ENCODE results near the gene NRDE2.

The NRDE2 gene

DNA sequence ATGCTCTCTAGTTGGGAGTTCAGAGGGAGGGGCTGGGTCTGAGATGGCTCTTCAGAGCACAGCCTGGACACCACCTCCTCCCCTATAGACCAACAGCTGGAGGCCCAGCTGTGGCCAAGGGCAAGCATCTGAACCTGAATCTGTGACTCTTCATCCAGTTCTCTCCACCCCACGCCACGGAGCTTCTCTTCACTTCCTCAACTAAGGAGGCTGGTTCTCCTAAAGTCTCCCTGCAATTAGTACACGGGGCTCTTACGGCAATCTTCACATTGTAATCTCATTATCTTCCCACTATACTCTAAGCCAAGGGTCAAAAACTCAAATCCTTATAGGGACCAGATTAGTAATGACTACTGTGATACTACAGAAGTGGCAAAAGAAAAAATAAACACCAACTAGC lies 9.8 kb downstream of the NRDE2 start:
- no peaks in the 10 kb centered on the region for H3K9me2 ChIP-seq (replicated peaks; ENCODE audit: insufficient read depth, low read length)
- no peaks in the 10 kb centered on the region for H3K36me3 ChIP-seq (replicated peaks; ENCODE audit: insufficient read depth, low read length)
- H3K4me1 ChIP-seq (ENCODE audit: low read length), result no peaks in the 10 kb centered on the region
- H2AFZ ChIP-seq (ENCODE audit: low read length), result no peak overlapping the region
- no peak overlapping the region for H3K27ac ChIP-seq (ENCODE audit: low read length)
- H3K9ac ChIP-seq (ENCODE audit: low read length), result no peak overlapping the region
- no peaks in the 10 kb centered on the region for H3F3A ChIP-seq (ENCODE audit: insufficient read depth, low read length)
- no peaks in the 10 kb centered on the region for H4K20me1 ChIP-seq (ENCODE audit: insufficient read depth, low read length)
- H3K79me2 ChIP-seq (ENCODE audit: low read length), result peaks cover 12% of the 10 kb centered on the region
- no peak overlapping the region for H3K4me2 ChIP-seq (ENCODE audit: low read depth, low read length)
- DNase-seq, result no peak
- no peaks in the 10 kb centered on the region for H3K27me3 ChIP-seq (replicated peaks; ENCODE audit: insufficient read depth, low read length)
- no peaks in the 10 kb centered on the region for H3K9me3 ChIP-seq (replicated peaks; ENCODE audit: insufficient read depth, low read length)
- TF ChIP-seq EZH2phosphoT487 (IDR thresholded peaks at IDR 0.05; ENCODE audit: low read length), result no peak
- TF ChIP-seq EZH2 (optimal IDR thresholded peaks at IDR 0.05; ENCODE audit: low read depth, low read length), result no peak
- TF ChIP-seq, protein P1, sequence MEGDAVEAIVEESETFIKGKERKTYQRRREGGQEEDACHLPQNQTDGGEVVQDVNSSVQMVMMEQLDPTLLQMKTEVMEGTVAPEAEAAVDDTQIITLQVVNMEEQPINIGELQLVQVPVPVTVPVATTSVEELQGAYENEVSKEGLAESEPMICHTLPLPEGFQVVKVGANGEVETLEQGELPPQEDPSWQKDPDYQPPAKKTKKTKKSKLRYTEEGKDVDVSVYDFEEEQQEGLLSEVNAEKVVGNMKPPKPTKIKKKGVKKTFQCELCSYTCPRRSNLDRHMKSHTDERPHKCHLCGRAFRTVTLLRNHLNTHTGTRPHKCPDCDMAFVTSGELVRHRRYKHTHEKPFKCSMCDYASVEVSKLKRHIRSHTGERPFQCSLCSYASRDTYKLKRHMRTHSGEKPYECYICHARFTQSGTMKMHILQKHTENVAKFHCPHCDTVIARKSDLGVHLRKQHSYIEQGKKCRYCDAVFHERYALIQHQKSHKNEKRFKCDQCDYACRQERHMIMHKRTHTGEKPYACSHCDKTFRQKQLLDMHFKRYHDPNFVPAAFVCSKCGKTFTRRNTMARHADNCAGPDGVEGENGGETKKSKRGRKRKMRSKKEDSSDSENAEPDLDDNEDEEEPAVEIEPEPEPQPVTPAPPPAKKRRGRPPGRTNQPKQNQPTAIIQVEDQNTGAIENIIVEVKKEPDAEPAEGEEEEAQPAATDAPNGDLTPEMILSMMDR (IDR thresholded peaks at IDR 0.05; ENCODE audit: low read length), result no peak
- H3K4me3 ChIP-seq (ENCODE audit: low read length), result no peak overlapping the region

DNA sequence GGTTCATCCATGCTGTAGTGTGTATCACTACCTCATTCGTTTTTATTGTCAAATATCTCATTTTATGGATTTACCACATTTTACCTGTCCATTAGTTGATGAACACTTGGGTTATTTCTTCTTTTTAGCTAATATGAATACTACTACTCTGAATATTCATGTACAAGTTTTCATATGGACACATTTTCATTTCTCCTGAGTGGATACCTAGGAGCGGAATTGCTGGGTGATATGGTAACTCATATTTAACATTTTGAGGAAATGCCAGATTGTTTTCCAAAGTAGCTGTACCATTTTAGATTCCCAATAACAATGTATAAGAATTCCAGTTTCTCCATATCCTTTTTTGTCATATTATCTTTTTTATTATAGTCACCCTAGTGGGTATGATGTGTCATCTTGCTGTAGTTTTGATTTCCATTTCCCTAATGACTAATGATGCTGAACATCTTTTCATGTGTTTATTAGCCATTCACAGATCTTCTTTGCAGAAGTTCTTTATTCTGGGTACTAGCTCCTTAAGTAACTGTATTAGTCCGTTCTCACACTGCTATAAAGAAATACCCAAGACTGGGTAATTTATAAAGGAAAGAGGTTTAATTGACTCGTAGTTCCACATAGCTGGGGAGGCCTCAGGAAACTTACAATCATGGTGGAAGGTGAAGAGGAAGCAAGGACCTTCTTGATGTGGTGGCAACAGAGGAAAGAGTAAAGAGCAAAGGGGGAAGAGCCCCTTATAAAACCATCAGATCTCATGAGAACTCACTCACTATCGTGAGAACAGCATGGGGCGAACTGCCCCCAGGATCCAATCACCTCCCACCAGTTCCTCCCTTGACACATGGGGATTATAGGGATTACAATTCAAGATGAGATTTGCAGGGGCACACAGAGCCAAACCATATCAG lies 11.9 kb downstream of the NRDE2 start:
- TF ChIP-seq EZH2 (optimal IDR thresholded peaks at IDR 0.05; ENCODE audit: low read depth, low read length), result no peak
- no peak for TF ChIP-seq EZH2phosphoT487 (IDR thresholded peaks at IDR 0.05; ENCODE audit: low read length)
- TF ChIP-seq, protein P1 (IDR thresholded peaks at IDR 0.05; ENCODE audit: low read length), result no peak
- no peaks in the 10 kb centered on the region for H3K9me2 ChIP-seq (replicated peaks; ENCODE audit: insufficient read depth, low read length)
- no peak overlapping the region for H3K9ac ChIP-seq (ENCODE audit: low read length)
- H3K27ac ChIP-seq (ENCODE audit: low read length), result no peak overlapping the region
- no peaks in the 10 kb centered on the region for H3K27me3 ChIP-seq (replicated peaks; ENCODE audit: insufficient read depth, low read length)
- no peak overlapping the region for H3K4me3 ChIP-seq (ENCODE audit: low read length)
- H3K4me2 ChIP-seq (ENCODE audit: low read depth, low read length), result no peak overlapping the region
- H3K36me3 ChIP-seq (replicated peaks; ENCODE audit: insufficient read depth, low read length), result no peaks in the 10 kb centered on the region
- H3F3A ChIP-seq (ENCODE audit: insufficient read depth, low read length), result no peaks in the 10 kb centered on the region
- H3K9me3 ChIP-seq (replicated peaks; ENCODE audit: insufficient read depth, low read length), result no peaks in the 10 kb centered on the region
- no peak for DNase-seq
- H4K20me1 ChIP-seq (ENCODE audit: insufficient read depth, low read length), result no peaks in the 10 kb centered on the region
- H2AFZ ChIP-seq (ENCODE audit: low read length), result no peak overlapping the region
- H3K79me2 ChIP-seq (ENCODE audit: low read length), result peaks cover 10% of the 10 kb centered on the region
- H3K4me1 ChIP-seq (ENCODE audit: low read length), result no peaks in the 10 kb centered on the region

DNA sequence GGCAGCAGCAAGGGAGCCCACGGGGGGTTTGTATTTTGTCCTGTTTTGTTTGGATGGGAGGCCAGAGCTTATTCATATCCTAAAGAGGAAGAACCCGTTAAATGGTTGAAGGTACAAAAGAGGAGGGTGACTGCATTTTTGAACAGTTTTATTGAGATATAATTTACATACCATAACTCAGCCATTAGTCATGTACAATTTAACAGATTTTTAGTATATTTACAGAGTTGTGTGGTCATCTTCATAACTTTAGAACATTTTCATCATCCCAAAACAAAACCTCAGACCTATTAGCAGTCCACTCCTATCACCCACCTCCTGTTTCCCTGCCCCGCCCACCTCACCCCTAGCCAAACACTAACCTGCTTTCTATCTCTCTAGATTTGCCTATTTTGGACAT lies 12.6 kb downstream of the NRDE2 start:
- H3K36me3 ChIP-seq (replicated peaks; ENCODE audit: insufficient read depth, low read length), result no peaks in the 10 kb centered on the region
- H3K27ac ChIP-seq (ENCODE audit: low read length), result no peak overlapping the region
- H3K4me3 ChIP-seq (ENCODE audit: low read length), result no peak overlapping the region
- H3K9me3 ChIP-seq (replicated peaks; ENCODE audit: insufficient read depth, low read length), result no peaks in the 10 kb centered on the region
- H3K9ac ChIP-seq (ENCODE audit: low read length), result no peak overlapping the region
- TF ChIP-seq EZH2phosphoT487 (IDR thresholded peaks at IDR 0.05; ENCODE audit: low read length), result no peak
- no peak for TF ChIP-seq EZH2 (optimal IDR thresholded peaks at IDR 0.05; ENCODE audit: low read depth, low read length)
- TF ChIP-seq, protein P1 (IDR thresholded peaks at IDR 0.05; ENCODE audit: low read length), result no peak
- no peaks in the 10 kb centered on the region for H3F3A ChIP-seq (ENCODE audit: insufficient read depth, low read length)
- no peaks in the 10 kb centered on the region for H3K27me3 ChIP-seq (replicated peaks; ENCODE audit: insufficient read depth, low read length)
- H3K79me2 ChIP-seq (ENCODE audit: low read length), result peaks cover 10% of the 10 kb centered on the region
- no peak overlapping the region for H3K4me2 ChIP-seq (ENCODE audit: low read depth, low read length)
- no peaks in the 10 kb centered on the region for H3K9me2 ChIP-seq (replicated peaks; ENCODE audit: insufficient read depth, low read length)
- H2AFZ ChIP-seq (ENCODE audit: low read length), result no peak overlapping the region
- no peaks in the 10 kb centered on the region for H3K4me1 ChIP-seq (ENCODE audit: low read length)
- DNase-seq, result no peak
- H4K20me1 ChIP-seq (ENCODE audit: insufficient read depth, low read length), result no peaks in the 10 kb centered on the region

Measured in MM.1S (cell line).